Measurements from ENCODE around the gene NTN1.

The NTN1 gene

DNA sequence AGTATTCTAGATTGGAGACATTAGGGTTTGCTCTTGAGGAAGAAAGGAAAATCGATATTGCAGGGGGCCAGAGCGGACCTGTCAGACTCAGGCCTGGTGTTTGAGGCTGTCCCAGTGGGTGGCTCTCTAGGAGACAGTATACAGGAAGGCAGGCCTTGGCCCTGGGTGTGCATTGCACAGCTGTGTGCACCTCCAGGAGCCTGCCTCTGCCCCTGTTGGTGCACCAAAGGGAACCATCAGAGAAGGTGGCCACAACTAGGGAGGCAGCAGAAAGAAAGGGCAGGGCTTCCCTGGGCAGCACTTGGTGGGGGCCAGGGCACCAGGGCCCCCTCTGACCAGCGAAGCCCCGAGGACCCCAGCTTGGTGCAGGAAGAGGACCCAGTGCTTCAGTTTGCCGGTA is 188.0 kb downstream of the NTN1 start:
- H3K36me3 Mint-ChIP-seq (ENCODE audit: low read depth): no peaks in the 10 kb centered on the region
- no peak for DNase-seq (ENCODE audit: low spot score)

DNA sequence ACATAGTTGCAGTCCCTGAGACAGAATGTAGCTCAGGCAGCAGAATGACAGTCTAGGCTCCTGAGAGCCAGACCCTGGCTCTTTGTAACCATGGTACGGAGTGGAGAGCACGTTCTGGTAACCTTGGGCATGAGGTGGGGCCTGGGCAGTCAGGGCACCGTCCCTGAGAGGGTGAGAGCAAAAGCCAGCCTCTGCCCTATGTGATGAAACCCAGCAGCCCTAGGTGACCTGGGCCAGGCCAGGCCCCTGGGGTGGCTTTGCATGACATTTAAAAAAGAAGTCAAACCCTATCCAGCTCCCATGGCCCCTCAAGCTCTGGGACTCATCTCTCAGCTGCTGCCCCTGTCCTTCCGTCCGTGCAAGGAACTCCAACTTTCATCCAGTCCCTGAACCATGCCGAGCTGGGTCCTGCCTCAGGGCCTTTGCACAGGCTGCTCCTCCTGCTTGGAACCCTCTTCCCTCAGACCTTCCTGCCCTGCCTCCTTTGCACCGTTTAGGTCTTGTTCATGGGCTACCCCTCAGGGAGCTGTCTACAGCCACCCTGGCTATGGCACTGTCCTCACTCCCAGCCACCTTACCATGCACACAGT is 188.6 kb downstream of the NTN1 start:
- Mint-ChIP-seq H3K9me3 (peaks cover 2% of the 10 kb centered on the region), H3K4me3 (no peak overlapping the region), H3K27ac (no peak overlapping the region), H3K4me1 (ENCODE audit: low read depth) (no peaks in the 10 kb centered on the region), H3K27me3 (ENCODE audit: low read depth) (no peaks in the 10 kb centered on the region), H3K36me3 (ENCODE audit: low read depth) (no peaks in the 10 kb centered on the region)
- no peak for DNase-seq (ENCODE audit: low spot score)

More for the DNA sequence above, 188.0 kb downstream of the NTN1 start:
- H3K4me1 Mint-ChIP-seq (ENCODE audit: low read depth): no peaks in the 10 kb centered on the region
- no peaks in the 10 kb centered on the region for H3K27me3 Mint-ChIP-seq (ENCODE audit: low read depth)
- H3K4me3 Mint-ChIP-seq: no peak overlapping the region
- no peak overlapping the region for H3K27ac Mint-ChIP-seq
- H3K9me3 Mint-ChIP-seq: no peaks in the 10 kb centered on the region

DNA sequence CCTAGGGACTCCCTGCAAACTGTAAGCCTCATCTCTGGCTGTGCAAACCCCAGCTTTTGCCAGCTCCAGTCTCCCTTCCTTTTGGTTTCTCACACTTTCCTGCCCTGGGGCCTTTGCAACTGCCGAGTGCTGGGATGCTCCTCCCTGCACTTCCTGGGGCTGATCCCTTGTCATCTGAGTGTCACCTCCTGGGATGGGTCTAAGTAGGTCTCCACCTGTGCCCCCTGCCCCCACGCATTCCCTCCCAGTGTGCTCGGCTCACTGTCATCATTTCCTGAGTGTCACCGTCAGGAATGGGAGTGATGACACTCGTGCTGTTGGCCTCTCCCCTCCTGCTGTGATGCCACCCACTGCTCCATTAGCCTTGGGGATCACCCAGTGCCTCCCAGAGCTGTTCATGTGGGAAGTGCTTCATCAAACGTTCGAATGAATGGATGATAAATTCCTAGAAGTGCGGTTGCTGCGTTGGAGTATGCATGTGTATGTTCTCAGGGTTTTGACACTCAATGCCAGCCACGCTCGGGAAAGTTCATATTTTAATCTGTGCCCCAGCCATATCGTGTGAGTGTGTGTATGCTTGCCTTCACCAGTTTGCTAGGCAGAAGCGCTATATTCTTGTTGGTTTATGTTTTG is 189.9 kb downstream of the NTN1 start:
- Mint-ChIP-seq H3K36me3 (ENCODE audit: low read depth) (no peaks in the 10 kb centered on the region), H3K9me3 (peaks cover 16% of the 10 kb centered on the region), H3K4me3 (no peak overlapping the region), H3K27ac (no peak overlapping the region), H3K27me3 (ENCODE audit: low read depth) (no peaks in the 10 kb centered on the region), H3K4me1 (ENCODE audit: low read depth) (no peaks in the 10 kb centered on the region)
- DNase-seq (ENCODE audit: low spot score): no peak

DNA sequence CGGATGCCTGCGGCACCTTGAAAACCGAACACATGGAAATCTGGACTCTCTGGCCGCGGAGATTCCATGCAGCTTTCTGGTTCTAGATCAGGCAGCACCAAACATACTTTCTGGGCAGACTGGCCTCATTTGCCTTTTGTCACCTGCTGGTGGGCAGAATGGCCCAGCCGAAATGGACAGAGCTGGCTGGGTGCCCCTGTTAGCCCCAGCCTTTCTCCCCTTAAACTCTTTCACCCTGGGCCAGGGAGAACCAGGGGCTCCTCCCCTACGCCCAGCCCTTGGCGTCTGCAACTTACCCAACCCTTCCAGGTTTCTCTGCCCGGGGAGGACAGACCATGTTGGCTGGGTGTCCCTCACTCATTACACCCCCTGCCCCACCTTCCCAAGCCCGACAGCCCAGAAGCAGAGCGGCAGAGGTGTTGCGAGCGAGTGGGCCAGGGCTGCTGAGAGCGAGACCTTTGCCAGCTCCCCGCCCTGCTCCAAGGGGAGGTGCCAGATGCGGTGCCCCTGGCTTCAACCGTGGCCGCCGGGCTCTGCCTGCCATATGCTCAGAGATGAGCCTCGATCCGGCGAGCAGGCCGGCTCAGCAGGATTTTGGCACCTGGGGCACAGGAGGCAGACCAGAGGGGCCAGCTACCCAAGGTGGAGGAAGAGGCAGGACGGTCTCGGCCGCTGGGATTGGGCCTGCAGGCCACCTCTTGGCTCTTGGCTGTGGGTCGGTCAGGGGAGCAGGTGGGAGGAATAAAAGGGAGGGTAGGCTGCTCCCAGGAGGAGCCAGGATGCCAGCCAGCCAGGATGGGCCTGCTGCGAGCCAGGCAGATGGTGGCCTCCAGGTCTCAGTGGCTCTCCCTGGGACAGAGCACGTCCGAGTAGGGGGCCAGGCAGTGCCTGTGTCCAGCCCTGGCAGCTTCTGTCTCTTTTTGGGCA is 191.3 kb downstream of the NTN1 start:
- peaks cover 24% of the 10 kb centered on the region for H3K9me3 Mint-ChIP-seq
- no peak overlapping the region for H3K4me3 Mint-ChIP-seq
- no peaks in the 10 kb centered on the region for H3K27me3 Mint-ChIP-seq (ENCODE audit: low read depth)
- H3K36me3 Mint-ChIP-seq (ENCODE audit: low read depth): peaks cover 2% of the 10 kb centered on the region
- H3K4me1 Mint-ChIP-seq (ENCODE audit: low read depth): no peaks in the 10 kb centered on the region
- no peak overlapping the region for H3K27ac Mint-ChIP-seq
- DNase-seq (ENCODE audit: low spot score): no peak

DNA sequence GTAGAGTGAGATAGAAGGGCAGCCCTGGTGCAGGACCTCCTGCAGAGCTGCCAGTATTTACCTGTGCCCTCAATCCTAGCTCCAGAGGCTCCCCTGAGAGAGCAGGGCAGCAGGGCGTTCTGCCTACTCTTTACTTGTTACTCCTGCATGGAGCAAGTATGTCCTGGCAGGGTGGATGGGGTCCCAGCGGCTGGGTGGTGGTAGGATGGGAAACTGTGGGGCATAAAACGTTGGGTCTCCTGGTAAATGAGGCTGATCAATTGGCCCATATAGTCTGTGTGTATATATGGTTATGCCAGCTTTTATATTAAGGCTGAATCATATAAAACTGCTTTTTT is 192.0 kb downstream of the NTN1 start:
- Mint-ChIP-seq H3K36me3 (ENCODE audit: low read depth) (peaks cover 2% of the 10 kb centered on the region), H3K27ac (no peak overlapping the region), H3K27me3 (ENCODE audit: low read depth) (no peaks in the 10 kb centered on the region), H3K4me3 (no peak overlapping the region), H3K9me3 (peaks cover 24% of the 10 kb centered on the region), H3K4me1 (ENCODE audit: low read depth) (no peaks in the 10 kb centered on the region)
- DNase-seq (ENCODE audit: low spot score): no peak

DNA sequence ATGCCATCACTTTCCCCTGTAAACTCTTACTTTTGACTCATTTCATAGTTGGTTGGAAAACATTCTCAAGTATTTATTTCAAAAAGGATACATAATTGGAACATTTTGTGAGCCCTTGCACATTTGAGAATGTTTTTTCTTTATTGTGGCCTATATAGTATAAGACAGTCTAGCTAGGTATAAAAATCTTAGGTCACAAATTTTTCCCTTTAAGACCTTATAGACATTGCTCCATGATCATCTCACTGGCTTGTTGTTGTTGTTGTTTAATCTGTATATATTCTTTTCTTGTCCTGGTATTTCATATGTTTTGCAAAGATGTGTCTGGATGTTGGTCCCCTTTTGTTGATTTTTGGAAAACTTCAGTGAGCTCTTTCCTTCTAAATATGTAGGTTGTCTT is 194.2 kb downstream of the NTN1 start:
- H3K4me3 Mint-ChIP-seq: no peak overlapping the region
- H3K4me1 Mint-ChIP-seq (ENCODE audit: low read depth): no peaks in the 10 kb centered on the region
- H3K27me3 Mint-ChIP-seq (ENCODE audit: low read depth): no peaks in the 10 kb centered on the region
- H3K36me3 Mint-ChIP-seq (ENCODE audit: low read depth): peaks cover 2% of the 10 kb centered on the region
- H3K9me3 Mint-ChIP-seq: peaks cover 24% of the 10 kb centered on the region
- H3K27ac Mint-ChIP-seq: no peak overlapping the region
- no peak for DNase-seq (ENCODE audit: low spot score)

DNA sequence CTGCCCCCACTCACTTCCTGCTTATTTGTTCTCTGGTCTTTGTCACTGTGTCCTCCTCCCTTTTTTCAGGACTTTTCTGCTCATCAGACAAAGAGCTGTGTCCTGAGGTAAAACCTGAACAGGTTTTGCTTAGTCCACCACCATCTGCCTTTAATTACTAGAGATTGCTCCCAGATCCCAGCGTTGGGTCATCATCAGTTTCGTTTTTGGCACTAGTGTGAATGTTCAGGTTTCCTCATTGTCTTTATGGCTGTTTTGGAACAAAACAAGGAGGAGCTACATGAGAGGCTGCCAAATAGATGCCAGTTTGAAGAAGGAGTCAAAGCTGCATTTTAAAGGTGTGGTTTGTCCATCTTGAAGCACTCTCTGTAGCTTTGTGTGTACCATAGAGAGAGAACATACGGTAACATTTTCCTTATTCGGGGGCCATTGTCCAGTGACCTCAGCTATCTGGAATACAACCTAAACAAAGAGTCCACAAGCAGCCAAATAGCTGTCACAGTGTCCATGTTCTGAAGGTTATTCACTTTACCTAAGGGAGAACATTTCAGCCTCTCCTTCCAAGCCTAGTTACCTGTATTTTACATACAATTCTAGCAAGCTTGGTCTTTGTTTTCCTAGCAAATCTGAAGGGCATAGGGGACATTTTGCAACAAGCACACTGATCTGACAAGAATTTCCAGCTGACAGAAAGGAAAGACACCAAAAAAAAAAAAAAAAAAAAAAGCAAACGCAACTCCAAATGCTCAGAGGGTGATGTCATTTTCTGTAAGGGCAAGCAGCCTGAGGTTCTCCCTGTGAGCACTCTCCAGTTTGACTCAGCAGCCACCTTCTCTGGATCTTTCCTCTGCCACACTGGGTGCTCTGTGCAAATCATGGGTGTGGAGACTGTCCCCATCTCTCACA is 196.1 kb downstream of the NTN1 start:
- no peak for DNase-seq (ENCODE audit: low spot score)
- Mint-ChIP-seq H3K4me3 (no peak overlapping the region), H3K36me3 (ENCODE audit: low read depth) (peaks cover 2% of the 10 kb centered on the region), H3K9me3 (peaks cover 24% of the 10 kb centered on the region), H3K27ac (no peak overlapping the region), H3K27me3 (ENCODE audit: low read depth) (no peaks in the 10 kb centered on the region), H3K4me1 (ENCODE audit: low read depth) (no peaks in the 10 kb centered on the region)

DNA sequence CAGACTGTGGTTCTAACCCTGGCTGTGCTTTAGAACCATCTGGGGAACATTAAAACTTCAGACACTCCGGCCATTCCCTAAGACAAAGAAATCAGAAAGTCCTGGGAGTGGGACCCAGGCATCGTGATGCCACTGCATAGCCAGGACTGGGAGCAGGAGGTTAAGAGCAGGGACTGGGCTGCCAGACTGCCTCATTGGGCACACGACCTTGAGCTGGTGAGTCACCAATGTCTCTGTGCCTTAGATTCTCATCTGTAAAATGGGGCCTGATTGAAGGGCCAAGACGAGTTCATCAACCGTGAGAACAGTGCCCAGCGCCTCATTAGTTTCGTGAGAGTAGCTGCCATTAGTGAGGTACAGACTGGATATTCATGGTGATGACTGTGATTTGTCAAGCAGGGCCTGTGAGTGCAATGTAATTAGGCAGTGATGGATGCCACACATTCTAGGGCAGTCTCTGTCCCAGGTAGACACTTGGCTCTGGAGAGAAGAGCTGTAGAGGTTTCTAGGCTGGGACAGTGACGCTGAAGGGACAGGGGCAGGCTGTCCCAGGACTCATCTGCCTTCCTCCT is 196.8 kb downstream of the NTN1 start:
- DNase-seq (ENCODE audit: low spot score): no peak
- H3K27me3 Mint-ChIP-seq (ENCODE audit: low read depth): no peaks in the 10 kb centered on the region
- H3K9me3 Mint-ChIP-seq: peaks cover 24% of the 10 kb centered on the region
- no peak overlapping the region for H3K27ac Mint-ChIP-seq
- no peak overlapping the region for H3K4me3 Mint-ChIP-seq
- H3K36me3 Mint-ChIP-seq (ENCODE audit: low read depth): peaks cover 2% of the 10 kb centered on the region
- H3K4me1 Mint-ChIP-seq (ENCODE audit: low read depth): no peaks in the 10 kb centered on the region

DNA sequence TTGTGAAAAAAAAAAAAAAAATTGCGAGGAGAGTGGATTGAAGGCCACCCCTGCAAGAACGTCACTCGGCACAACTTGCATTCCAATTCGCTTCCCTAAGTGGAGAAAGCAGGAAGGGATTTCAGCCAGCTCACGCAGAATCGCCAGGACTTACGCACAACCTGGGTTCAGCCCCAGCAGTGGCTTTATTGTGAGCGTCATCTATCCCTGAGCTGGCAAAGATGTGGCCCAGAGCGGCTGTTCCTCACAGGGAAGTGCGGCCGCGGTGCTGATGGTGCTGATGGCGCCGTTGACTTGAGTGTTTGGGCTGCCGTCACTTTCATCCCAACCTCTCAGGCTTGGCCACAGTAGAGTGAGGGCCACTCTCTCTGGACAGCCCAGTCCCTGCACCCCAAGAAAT is 197.6 kb downstream of the NTN1 start:
- Mint-ChIP-seq H3K9me3 (peaks cover 24% of the 10 kb centered on the region), H3K36me3 (ENCODE audit: low read depth) (peaks cover 2% of the 10 kb centered on the region), H3K27ac (no peak overlapping the region), H3K4me3 (no peak overlapping the region), H3K27me3 (ENCODE audit: low read depth) (no peaks in the 10 kb centered on the region), H3K4me1 (ENCODE audit: low read depth) (no peaks in the 10 kb centered on the region)
- DNase-seq (ENCODE audit: low spot score): no peak

DNA sequence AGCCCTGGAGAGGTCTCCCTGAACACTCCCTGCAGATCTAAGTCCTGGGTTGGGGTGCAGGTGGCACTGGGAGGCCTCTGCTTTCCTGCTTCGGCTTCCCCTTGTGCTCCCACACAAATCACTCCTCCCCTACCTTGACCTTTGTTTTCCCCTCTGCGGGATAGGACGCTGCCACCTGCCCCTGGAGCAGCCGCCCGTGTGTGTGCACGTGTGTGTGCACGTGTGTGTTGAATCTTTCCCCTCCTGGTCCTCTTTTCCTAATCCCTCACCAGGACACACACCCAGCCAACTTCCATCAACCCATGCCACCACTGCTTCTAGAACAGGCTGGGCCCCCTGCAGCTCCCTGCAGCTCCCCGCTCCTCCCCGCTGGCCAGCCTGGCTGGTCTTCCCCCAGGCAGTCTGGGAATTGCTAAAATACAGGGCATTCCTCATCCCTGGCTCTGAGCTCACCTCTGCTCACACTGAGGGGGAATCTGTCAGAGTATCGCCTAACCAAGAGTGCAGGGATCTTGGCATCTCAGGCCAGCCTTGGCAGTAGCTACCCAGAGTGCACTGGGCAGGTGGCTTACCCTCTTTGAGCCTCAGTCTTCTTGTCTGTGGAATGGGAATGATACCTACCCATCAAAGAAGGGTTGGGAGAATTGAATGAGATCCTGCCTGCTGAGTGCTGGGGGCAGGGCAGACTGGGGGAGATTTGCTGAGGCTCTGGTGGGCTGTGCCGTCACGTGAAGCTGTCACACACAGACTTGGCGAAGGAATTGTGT is 198.5 kb downstream of the NTN1 start:
- Mint-ChIP-seq H3K9me3 (peaks cover 22% of the 10 kb centered on the region), H3K4me3 (no peak overlapping the region), H3K4me1 (ENCODE audit: low read depth) (no peaks in the 10 kb centered on the region), H3K27me3 (ENCODE audit: low read depth) (no peaks in the 10 kb centered on the region), H3K36me3 (ENCODE audit: low read depth) (peaks cover 2% of the 10 kb centered on the region), H3K27ac (no peak overlapping the region)
- no peak for DNase-seq (ENCODE audit: low spot score)

DNA sequence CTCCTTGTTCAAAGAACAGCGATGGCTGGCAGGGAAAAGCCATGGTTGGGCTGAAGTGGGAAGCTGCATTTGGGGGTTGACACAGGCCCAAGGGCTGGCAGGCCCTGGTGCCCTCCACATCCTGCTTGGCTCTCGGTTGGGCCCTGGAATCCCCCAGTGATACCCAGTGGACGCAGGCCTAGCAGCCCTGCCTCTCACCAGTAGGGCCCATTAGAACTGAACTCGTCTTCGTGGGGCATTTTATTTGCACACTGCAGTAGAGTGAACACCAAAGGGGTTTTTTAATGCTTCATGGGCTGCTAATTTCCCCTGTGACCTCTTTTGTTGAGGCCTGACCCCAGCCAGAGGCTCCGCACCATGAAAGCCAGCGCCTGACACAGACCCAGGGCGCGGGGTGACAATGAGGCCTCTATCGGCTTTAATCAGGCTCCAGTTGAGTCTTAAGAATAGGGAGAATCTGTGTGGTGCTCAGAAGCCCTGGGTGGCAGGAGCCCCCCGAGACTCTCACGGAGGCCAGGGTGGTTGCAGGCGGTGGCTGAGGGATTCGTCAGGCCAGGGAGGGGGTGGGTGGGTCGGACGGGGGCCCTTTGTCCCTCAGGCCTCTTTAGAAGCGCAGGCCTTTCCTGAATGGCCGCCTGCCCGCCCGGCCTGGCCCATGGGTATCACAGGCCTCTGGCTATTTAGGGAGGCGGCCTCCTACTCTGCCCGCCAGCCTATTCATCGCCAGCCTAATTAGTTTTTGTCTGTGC is 199.3 kb downstream of the NTN1 start:
- Mint-ChIP-seq H3K27ac (no peak overlapping the region), H3K4me1 (ENCODE audit: low read depth) (no peaks in the 10 kb centered on the region), H3K9me3 (peaks cover 15% of the 10 kb centered on the region)

DNA sequence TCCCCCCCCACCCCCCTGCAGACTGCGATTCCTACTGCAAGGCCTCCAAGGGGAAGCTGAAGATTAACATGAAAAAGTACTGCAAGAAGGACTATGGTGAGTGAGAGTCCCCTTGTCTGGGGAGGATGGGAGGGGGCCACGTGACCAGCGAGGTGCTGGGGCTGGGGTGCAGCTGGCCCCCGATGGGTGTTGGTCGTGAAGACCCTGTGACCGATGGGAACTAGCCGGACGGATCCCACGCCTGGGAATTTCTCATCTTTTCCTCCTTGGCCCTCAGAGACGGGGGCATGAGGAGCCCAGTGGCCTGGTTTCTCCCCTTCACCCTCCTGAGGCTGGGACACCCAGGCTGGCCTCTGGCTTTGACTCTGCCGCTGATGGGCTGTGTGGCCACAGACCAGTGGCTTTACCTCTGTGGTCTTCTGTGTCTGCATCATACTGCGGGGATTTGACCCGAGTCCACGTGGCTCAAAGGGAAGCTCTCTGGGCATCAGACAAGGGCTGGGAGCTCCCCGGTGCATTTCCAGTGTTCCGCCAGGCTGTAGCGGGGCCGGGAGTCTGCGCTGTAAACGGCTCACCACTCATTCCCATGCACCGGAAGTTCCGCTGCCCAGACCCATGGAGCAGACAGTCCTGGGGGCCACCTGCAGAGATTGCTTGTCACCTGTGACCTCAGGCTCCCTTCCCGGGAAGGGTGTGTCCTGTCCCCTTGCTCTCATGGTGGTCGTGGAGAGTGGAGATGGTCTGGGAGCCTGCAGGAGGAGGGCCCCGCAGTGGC is 200.0 kb downstream of the NTN1 start:
- no peaks in the 10 kb centered on the region for H3K4me1 Mint-ChIP-seq (ENCODE audit: low read depth)
- no peak overlapping the region for H3K4me3 Mint-ChIP-seq
- peaks cover 2% of the 10 kb centered on the region for H3K36me3 Mint-ChIP-seq (ENCODE audit: low read depth)
- DNase-seq (ENCODE audit: low spot score): no peak
- H3K9me3 Mint-ChIP-seq: peaks cover 7% of the 10 kb centered on the region
- no peaks in the 10 kb centered on the region for H3K27me3 Mint-ChIP-seq (ENCODE audit: low read depth)
- no peak overlapping the region for H3K27ac Mint-ChIP-seq

More for the DNA sequence above, 199.3 kb downstream of the NTN1 start:
- H3K4me3 Mint-ChIP-seq: no peak overlapping the region
- H3K36me3 Mint-ChIP-seq (ENCODE audit: low read depth): peaks cover 2% of the 10 kb centered on the region
- no peaks in the 10 kb centered on the region for H3K27me3 Mint-ChIP-seq (ENCODE audit: low read depth)
- no peak for DNase-seq (ENCODE audit: low spot score)
